Uterus (tissue), 2 donors: ENCODE data around the gene ITGA6.

Experiments used
- CTCF ChIP-seq, 4 experiments: fragments of 200-600 bp in 2 of 4; fragments of 450-650 bp in 2 of 4; sonication (generic) in 2 of 4; IDR thresholded peaks; one replicate each; pipeline ENCODE4 v1.5.1; 2016 to 2019; ENCODE audit warnings: antibody characterized with exemption in 4 of 4, mild to moderate bottlenecking in 2 of 4, moderate library complexity in 1 of 4
- POLR2A ChIP-seq, 2 donors: fragments of 450-650 bp; IDR thresholded peaks; one replicate each; pipeline ENCODE4 v1.6.1; 2016; ENCODE audit warnings: antibody characterized with exemption in 2 of 2, mild to moderate bottlenecking in 1 of 2, moderate library complexity in 1 of 2

DNA sequence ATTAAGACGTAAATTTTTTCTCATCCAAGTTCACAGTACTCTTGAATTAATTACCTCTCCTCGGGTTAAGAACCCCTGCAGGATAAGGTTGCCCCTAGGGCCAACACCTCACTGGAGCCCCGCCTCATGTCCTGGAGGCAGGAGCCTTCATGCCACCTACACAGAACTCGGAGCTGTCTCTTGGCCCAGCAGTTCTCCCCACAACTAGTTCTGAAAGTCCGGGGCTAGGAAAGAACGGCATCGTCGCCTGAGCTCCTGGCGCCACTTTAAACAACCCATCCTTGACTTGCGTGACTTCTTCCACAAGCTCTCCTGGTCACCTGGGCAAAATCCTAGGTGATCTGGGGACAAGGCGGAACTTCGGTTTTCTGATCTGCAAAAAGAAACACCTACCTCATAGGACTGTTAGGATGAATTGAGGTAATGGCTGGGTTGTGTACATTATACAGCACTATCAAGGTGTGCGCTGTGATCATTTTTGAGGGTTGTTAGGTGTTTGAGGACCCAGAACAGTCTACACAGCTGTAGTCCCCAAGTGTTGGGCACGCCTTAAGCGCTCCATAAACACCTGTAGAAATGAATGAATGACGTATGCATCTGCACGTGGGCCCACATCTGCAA, 641 bp upstream of the ITGA6 start:
- TF ChIP-seq CTCF (IDR thresholded peaks at IDR 0.05) (no peak), POLR2A (IDR thresholded peaks at IDR 0.05) (no peak)
